K562 (cell line): ENCODE measurements around the gene PITHD1. TPM values are rescaled to one million over a fixed set of nuclear protein-coding genes. Genes with fewer than 3 reads are reported as not detected.

ENCODE experiments used
- ATAC-seq: fragments of 200-7000 bp; cut with Tn5 transposase; 3 replicates; pipeline ENCODE4 v1.9.1; 2020; ENCODE audit warnings: moderate library complexity
- BruUV-seq: library from RNA; stranded (reverse); fragments of 400-500 nt; replicated peaks from 2 replicates; lab custom pipeline; 2021; lab: Mats Ljungman, UMichigan
- CTCF ChIA-PET: fragments of 300-600 bp; formaldehyde crosslinking; extraction: SDS; loops from one replicate; lab custom pipeline; 2021; ENCODE audit warnings: low intra/inter-chr PET ratio; lab: Yijun Ruan, JAX
- POLR2A ChIA-PET: fragments of 300-600, 350-650 bp; sonication (Branson Sonifier 250); formaldehyde crosslinking; extraction: SDS; loops from one replicate; lab custom pipeline; 2021; ENCODE audit warnings: antibody characterized with exemption, inconsistent platforms; lab: Yijun Ruan, JAX
- DNase-seq, 4 experiments: peaks; one replicate each; pipeline versions ENCODE4 v3.0.0 to v3.0.0-alpha.2; 2011 to 2018; ENCODE audit warnings: low spot score in 3 of 4, mixed read lengths in 3 of 4; ENCODE audit errors: extremely low read depth in 1 of 4
- FAIRE-seq: peaks from 2 replicates; lab custom pipeline; 2011; peaks lifted over from hg19 to GRCh38; lab: Jason Lieb, UNC
- H2AFZ ChIP-seq: 2 replicates; pipeline ENCODE4 v1.6.0; 2011; ENCODE audit warnings: low read depth, low read length, control low read depth, inconsistent platforms
- H3K27ac ChIP-seq: fragments of 200-600 bp; 3 replicates; pipeline ENCODE4 v1.8.0; 2011; ENCODE audit warnings: low read depth, mild to moderate bottlenecking, control low read depth, inconsistent platforms, low read length, moderate library complexity, mixed read lengths; ENCODE audit errors: extremely low read depth
- H3K27me3 ChIP-seq, 2 experiments: fragments of 300-600 bp in 1 of 2; 2 replicates in 1 of 2; 3 replicates in 1 of 2; pipeline versions ENCODE4 v1.6.0 to v1.8.0; 2011; ENCODE audit warnings: inconsistent platforms in 2 of 2, low read length in 2 of 2, mild to moderate bottlenecking in 1 of 2, mixed read lengths in 1 of 2, moderate library complexity in 1 of 2; ENCODE audit not compliant: control insufficient read depth in 2 of 2, insufficient read depth in 2 of 2
- H3K36me3 ChIP-seq: fragments of 300-600 bp; 3 replicates; pipeline ENCODE4 v1.8.0; 2011; ENCODE audit warnings: mild to moderate bottlenecking, low read length, inconsistent platforms; ENCODE audit not compliant: control insufficient read depth, insufficient read depth
- H3K4me1 ChIP-seq, 2 experiments: fragments of 200-600 bp in 1 of 2; replicated peaks in 1 of 2; 2 replicates in 1 of 2; 3 replicates in 1 of 2; pipeline versions ENCODE4 v1.5.1 to v1.8.0; 2011; ENCODE audit warnings: inconsistent platforms in 2 of 2, low read length in 2 of 2, mild to moderate bottlenecking in 1 of 2, mixed read lengths in 1 of 2, moderate library complexity in 1 of 2; ENCODE audit not compliant: control insufficient read depth in 2 of 2, insufficient read depth in 2 of 2
- H3K4me2 ChIP-seq: 2 replicates; pipeline ENCODE4 v1.6.1; 2011; ENCODE audit warnings: low read length, control low read depth, inconsistent platforms, mixed read lengths; ENCODE audit not compliant: insufficient read depth
- H3K4me3 ChIP-seq: fragments of 200-600 bp; sonication (generic), shearing (Covaris generic); 2 replicates; pipeline ENCODE4 v1.5.1; 2016; ENCODE audit warnings: control low read depth, inconsistent platforms
- H3K79me2 ChIP-seq: fragments of 200-600 bp; 3 replicates; pipeline ENCODE4 v1.8.0; 2011; ENCODE audit warnings: low read length, inconsistent platforms; ENCODE audit not compliant: control insufficient read depth, insufficient read depth
- H3K9ac ChIP-seq, 2 experiments: 2 replicates each; pipeline versions ENCODE4 v1.6.0 to v1.6.1; 2011; ENCODE audit warnings: low read depth in 2 of 2, low read length in 2 of 2, control low read depth in 1 of 2, inconsistent platforms in 1 of 2, mild to moderate bottlenecking in 1 of 2, mixed read lengths in 1 of 2; ENCODE audit not compliant: insufficient read depth in 1 of 2
- H3K9me1 ChIP-seq: one replicate; pipeline ENCODE4 v1.6.0; 2011; ENCODE audit warnings: inconsistent platforms, mild to moderate bottlenecking, low read length, moderate library complexity; ENCODE audit not compliant: control insufficient read depth, insufficient read depth
- H3K9me3 ChIP-seq: replicated peaks from 2 replicates; pipeline ENCODE4 v1.5.1; 2011; ENCODE audit warnings: low read depth, low read length, inconsistent platforms; ENCODE audit not compliant: control insufficient read depth, insufficient read depth
- H4K20me1 ChIP-seq: replicated peaks from 2 replicates; pipeline ENCODE4 v1.6.1; 2011; ENCODE audit warnings: low read length, inconsistent platforms, mixed read lengths; ENCODE audit not compliant: control insufficient read depth, insufficient read depth
- GTF2A2 ChIP-seq: IDR thresholded peaks from 2 replicates; pipeline ENCODE4 v1.6.1; 2016; ENCODE audit warnings: mild to moderate bottlenecking, missing genetic modification characterization, missing compliant biosample characterization
- MXI1 ChIP-seq: IDR thresholded peaks from 2 replicates; pipeline ENCODE4 v1.6.1; 2011; ENCODE audit warnings: low read depth, mild to moderate bottlenecking, improper control_type of control experiment, low read length
- ZBTB33 ChIP-seq: sonication (generic); formaldehyde crosslinking; IDR thresholded peaks from 2 replicates; pipeline ENCODE4 v1.8.1; 2023; ENCODE audit warnings: mild to moderate bottlenecking, missing genetic modification reagents
- ZNF444 ChIP-seq: fragments of 250-450 bp; sonication (Bioruptor Pico); IDR thresholded peaks from 2 replicates; pipeline ENCODE4 v1.4.0; 2020; ENCODE audit warnings: mild to moderate bottlenecking, moderate library complexity
- ZNF644 ChIP-seq: fragments of 200-800 bp; sonication (Bioruptor generic); IDR thresholded peaks from 2 replicates; pipeline ENCODE4 v1.6.1; 2016; ENCODE audit warnings: low read depth, missing genetic modification characterization, missing compliant biosample characterization
- WGBS: fragments of 100-300 bp; shearing (Covaris generic); methylation state at CpG from one replicate; pipeline ENCODE4 v1.1.6; 2016; ENCODE audit warnings: low coverage, mixed read lengths; ENCODE audit not compliant: insufficient coverage; ENCODE audit errors: missing lambda C conversion rate; 5-methylcytosine and 5-hydroxymethylcytosine counted together
- in situ Hi-C: fragments of 300-500 bp; cut with MboI; formaldehyde crosslinking; loops from 4 replicates; pipeline ENCODE4 v1.15.0; 2018; ENCODE audit warnings: inconsistent platforms, mixed read lengths
- intact Hi-C: fragments of 100-400 bp; cut with micrococcal nuclease; formaldehyde crosslinking; loops from 2 replicates; pipeline ENCODE4 v1.14.2; 2022
- polyA plus RNA-seq, 8 experiments: library from polyadenylated mRNA; depleted of rRNA in 4 of 8; stranded (reverse) in 5 of 8; unstranded in 3 of 8; fragments of >200 nt; fragmentation: Nextera tagmentation in 2 of 8; fragmentation: Illumina TruSeq in 1 of 8; extraction: Ambion mirVana in 2 of 8; extraction: Trizol in 1 of 8; gene quantifications; 2 replicates each; pipeline versions ENCODE4 v1.2.1 to v1.2.3, GENCODE V29; 2011 to 2014; ENCODE audit warnings: inconsistent platforms in 1 of 8, missing spikeins in 1 of 8
- total RNA-seq, 7 experiments: library from RNA; depleted of rRNA in 6 of 7; stranded (reverse); fragments of >200 nt in 6 of 7; fragmentation: Illumina TruSeq in 2 of 7; extraction: Trizol in 2 of 7; gene quantifications; 2 replicates each; pipeline versions ENCODE4 v1.2.1 to v1.2.3, GENCODE V29; 2011 to 2021; ENCODE audit warnings: low replicate concordance in 1 of 7

The PITHD1 gene
- total and polyA plus RNA-seq, 9 of the 15 experiments (the other 6 are each of a cell fraction or from before 2014, with no cell fraction given) = 46.5 to 175 (median 149) TPM

GRCh38 chr1:23803674-23804073 is 25.5 kb downstream of the PITHD1 start:
- Histone ChIP-seq H2AFZ (no peak overlapping the region), H3K9me3 (no peaks in the 10 kb centered on the region), H3K4me2 (no peak overlapping the region), H3K27ac (no peak overlapping the region), H3K9me1 (no peaks in the 10 kb centered on the region), H3K27me3 (no peaks in the 10 kb centered on the region), H3K9ac (peak overlapping the region in 1 of 2 experiments; percentile 51; a peak in 1 of 4 replicates), H3K79me2 (peaks cover 23% of the 10 kb centered on the region), H4K20me1 (no peaks in the 10 kb centered on the region), H3K4me1 (peaks cover 31 to 36% of the 10 kb centered on the region in 2 experiments), H3K36me3 (peaks cover 7% of the 10 kb centered on the region; the same call in 2 of the 3 replicates), H3K4me3 (no peak overlapping the region)
- ATAC-seq = no peak
- no peak for TF ChIP-seq ZNF444
- no peak for TF ChIP-seq MXI1
- TF ChIP-seq ZNF644 (tag) = no peak
- TF ChIP-seq ZBTB33 (CRISPR knock-in tag) = peak; percentile 92
- TF ChIP-seq GTF2A2 = no peak
- WGBS = 72% methylated on average over 5 of the region's 5 CpGs
- POLR2A ChIA-PET = interaction anchor here (0.5 to 6.8 kb wide), 5 partner anchors 11 to 106 kb away, joined by 3 to 71 read pairs (median 3); partner anchors contain the start of genes LYPLA2 and PITHD1
- DNase-seq = no peak
- FAIRE-seq = no peak
- CTCF ChIA-PET = no interaction called here
- intact Hi-C loops = no loop called here
- no TSS peak for BruUV-seq
- in situ Hi-C loops = no loop called here
